ENCODE data around the gene IL20RA.
"Not testable (repeated sequence)": the region's sequence is repeated elsewhere in the genome, so short reads cannot be mapped to it uniquely, and the experiment has no call there.

Gene IL20RA

GRCh38 chr6:137002505-137002904 lies 42.3 kb downstream of the IL20RA start:
- no peak for DNase-seq

GRCh38 chr6:137001977-137002302 lies 42.8 kb downstream of the IL20RA start:
- no peak for DNase-seq

DNA sequence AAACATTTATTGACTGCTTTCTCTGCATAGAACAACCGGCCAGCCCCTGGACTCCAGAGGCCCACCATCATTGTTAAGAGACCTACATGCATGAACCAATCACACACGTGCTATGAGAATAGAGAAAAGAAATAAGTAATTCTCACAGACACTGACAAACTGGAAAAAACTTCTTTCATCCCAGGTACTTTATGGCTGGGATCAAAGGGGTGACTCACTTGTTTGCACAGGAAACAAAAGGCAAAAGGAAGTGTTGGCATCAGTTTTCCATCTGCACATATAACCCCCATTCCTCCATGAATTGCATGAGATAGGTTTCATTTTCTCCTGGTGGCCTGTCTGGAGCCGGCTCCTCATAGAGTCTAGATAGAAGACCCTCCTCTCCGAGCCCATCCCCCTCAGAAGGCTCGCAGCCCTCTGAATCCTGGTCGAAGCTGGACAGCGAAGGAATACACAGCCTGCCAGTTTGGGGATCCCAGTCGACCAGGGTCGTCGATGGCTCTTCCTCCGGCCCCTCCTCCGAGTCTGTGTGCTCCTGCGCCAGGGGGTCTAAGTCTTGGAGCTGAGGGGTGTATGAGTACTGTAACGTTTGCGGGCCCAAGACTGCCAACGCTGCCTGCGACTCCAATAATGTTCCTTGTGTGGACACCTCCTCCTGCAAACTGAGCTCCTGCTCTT lies 43.3 kb downstream of the IL20RA start:
- DNase-seq, result no peak

- DNase-seq, result no peak
Observed at GRCh38 chr6:137000825-137001224, 43.9 kb downstream of the IL20RA start.

DNA sequence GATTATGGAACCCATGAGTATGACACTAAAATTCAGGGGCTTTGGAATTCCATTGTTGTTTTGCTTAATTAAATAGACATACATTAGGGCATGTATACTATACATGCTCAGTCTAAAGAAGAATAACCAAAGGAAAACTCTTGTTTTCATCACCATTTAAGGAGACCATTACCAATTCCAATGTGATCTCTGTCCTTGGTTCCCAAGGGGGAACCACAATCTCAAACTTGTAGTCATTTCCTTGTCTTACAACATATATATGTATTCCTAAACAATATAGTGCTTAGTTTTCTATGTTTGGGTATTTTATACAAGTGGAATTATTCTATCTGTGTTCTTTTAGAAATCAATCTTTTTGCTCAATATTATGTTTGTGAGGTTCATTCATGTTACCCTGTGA lies 49.2 kb downstream of the IL20RA start:
- DNase-seq, result peak in 1 of 3 donors; percentile 15

DNA sequence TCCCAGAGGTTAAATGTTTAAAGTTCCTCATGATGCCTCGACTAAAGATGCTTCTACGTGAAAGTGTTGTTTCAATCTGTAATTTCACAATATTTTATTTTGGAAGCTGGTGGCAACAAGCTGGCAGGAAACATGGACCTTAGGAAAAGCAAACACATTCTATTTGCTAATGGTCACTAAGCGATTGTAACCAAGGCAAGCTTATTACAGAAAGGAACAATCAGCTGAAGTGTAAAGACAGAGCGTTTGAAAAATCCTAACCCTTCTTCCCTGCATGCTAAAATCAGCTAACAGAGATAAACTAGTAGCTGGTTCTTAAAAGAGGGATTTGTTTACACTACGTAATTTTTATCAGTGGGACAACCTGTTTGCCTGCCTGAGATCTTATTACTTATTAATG lies 50.0 kb downstream of the IL20RA start:
- no peak for DNase-seq

DNA sequence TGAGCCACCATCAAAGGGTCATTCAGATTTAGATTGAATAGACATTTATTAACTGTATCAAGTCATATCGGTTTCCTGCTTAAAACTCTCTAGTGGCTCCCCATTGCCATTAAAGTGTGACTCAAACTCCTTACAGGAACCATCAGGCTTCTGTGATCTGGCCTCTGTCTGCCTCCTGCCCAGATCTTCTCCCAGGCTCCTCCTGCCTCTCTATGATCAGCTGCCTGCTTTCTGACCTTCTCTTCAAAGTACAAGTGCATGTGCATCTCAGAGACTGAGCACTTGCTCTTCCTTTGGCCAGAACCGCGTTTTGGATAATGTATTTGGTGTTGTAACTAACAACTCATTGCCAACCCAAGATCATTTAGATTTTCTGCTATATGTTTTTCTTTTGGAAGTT lies 52.7 kb downstream of the IL20RA start:
- DNase-seq, result no peak

DNA sequence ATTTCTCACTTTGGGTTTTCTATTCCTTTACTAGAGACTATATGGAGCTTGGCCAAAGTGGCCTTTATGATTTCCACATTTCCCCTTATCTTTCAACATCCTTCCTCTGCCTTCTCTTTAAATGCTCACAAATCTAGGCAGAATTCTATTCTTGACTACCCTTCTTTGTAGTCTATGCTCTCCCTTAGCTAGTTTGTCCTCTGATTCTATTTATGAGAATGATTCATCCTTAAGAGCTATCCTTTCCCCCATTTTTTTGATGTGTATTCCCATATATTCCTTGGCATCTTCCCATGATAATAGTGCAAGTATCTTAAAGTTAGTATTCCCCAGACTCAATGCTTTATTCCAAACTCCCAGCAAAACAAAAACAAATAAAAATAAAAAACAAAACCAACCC lies 53.1 kb downstream of the IL20RA start:
- DNase-seq, result no peak

GRCh38 chr6:136990754-136991153 lies 54.0 kb downstream of the IL20RA start:
- no peak for DNase-seq

DNA sequence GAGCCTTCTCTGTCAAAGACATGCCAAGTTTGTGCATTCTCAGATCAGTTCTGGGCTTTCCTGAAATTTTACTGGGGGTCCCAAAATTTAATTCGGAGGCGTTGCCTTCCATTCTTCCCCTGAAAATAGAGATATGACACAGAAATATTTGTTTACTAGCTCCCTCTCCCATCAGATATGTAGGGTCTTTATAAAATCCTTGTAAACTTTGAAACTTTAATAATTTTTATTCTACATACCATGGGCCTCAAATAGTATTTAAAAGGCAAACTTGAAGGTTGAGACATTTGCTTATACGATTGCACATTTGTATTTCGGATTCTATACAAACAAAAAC lies 54.6 kb downstream of the IL20RA start:
- DNase-seq, result no peak

DNA sequence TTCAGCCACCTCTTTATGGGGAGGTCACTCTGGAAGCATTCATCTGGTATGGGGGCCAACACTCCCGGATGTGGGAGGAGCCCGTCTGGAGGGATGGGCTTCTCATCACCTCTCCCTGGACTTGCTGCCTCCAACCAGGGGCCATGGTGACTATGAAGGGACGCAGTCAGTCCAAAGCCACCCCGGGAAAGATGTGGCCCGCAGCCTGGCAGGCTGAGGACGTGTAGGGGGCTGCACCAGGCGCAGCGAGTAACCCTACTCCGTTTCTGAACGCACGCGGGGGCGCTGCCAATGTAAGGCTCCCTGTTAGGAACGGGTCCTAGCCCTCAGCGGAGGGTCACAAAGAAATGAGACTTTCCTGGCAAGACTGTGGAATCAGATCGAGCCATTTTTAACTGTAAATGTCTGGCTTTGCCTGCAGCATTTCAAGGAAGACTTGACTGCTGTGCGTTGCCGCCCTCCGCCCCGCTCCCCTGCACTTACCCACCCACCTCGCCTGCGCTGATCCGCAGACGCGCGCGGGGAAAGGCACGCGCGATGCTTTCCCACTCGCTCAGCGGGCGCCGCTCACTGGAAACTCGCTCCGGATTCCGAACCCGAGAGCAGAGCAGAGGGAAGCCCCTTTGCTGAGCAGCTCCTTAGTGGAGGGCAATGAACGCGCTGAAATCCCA lies 55.1 kb downstream of the IL20RA start:
- DNase-seq, result no peak

DNA sequence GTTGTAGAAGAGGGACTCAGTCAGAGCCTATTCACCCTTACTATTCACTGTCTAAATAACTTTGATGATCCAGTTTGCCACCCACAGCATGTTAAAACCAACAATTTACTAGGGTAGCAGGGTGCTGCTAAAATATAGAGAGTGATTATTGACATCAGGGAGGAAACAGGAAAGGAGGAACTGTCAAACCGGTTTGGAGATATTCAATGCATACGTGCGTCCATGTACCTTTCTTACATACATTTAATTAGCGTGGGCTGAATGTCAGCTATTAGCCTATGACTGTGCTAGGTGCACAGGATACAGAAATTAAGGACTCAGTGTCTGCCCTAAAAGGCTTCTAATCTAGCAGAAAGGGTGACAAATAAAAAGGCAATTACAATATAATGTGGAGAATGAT lies 57.2 kb downstream of the IL20RA start:
- no peak for DNase-seq

GRCh38 chr6:136985502-136985901 lies 59.3 kb downstream of the IL20RA start:
- DNase-seq, result no peak

GRCh38 chr6:136984578-136984977 lies 60.2 kb downstream of the IL20RA start:
- DNase-seq, result no peak

DNA sequence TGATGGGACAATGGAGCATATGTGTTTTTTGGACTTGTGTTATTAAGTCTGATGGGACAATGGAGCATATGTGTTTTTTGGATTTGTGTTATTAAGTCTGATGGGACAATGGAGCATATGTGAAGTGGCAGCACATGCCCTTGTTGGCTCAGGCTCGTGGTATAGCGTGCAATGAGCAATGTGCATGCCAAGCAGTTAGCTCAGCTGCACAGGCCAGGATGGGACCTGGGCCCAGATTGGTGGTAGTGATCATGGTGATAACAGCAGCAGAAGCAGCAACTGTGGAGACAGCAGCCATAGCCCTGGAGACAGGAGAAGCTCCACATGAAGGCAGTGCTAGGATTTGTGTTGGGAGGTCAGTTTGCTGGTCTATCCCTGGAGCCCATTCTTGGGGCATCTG lies 61.1 kb downstream of the IL20RA start:
- no peak for DNase-seq

- DNase-seq, result no peak
Observed at GRCh38 chr6:136982928-136983327, 61.8 kb downstream of the IL20RA start.

DNA sequence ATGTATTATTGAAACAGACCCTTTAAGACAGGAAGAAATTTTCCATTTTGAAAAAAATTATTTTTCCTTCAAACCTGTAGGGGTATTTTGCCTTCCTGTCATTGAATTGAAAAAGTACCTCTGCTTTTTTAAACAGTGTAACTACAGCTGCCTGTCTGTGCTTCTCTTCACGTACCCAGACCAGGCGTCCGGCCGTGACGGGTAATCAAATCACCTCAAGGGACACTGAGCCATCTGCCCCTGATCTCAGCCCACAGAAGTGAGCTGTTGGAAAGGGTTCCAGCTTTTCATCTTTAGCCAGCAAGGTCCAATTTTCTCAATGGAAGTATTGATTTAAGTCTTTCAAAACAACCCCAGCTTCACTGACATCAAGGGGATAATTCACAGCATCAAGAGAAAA lies 64.7 kb downstream of the IL20RA start:
- DNase-seq, result no peak

DNA sequence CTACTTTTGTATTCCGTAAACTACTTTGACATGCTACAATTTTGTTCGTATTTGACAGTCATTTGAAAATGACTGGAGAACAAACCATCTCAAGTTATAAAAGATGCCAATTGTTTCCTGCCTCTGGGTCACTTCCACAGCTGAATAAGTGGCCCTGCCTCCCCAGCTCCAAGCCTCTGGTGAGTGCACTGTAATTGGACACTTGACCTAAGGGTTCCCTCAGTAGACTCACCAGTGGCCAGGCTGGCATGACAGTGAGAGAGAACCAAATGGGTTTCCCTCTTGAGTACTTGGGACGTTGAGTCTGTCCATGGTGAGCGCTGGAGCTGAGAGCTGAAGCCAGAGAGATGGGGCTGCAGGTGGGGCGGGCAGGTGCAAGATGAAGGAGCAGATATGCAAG lies 65.6 kb downstream of the IL20RA start:
- no peak for DNase-seq

- DNase-seq, result no peak
Observed at GRCh38 chr6:136977075-136977474, 67.7 kb downstream of the IL20RA start.

- no peak for DNase-seq
Observed at GRCh38 chr6:136975089-136975715, 69.6 kb downstream of the IL20RA start.

- DNase-seq, result not testable (repeated sequence)
Observed at GRCh38 chr6:136973781-136974180, 71.0 kb downstream of the IL20RA start.

DNA sequence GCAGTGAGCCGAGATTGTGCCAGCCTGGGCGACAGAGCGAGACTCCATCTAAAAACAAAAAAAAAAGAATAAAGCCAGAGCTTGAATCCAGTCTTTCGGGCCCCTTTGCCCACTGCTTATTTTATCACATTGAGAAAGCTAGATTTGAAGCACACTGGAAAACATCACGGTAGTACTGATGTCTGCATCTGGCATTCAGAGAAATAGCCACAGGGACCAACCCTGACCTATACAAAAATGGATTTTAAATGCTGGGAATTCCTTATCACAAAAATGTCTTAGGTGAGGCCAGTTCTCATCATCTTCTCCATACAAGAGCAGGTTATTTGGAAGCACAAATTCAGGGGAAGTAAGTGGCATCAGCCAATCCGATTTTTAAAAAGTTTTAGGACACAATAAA lies 73.2 kb downstream of the IL20RA start:
- no peak for DNase-seq

GRCh38 chr6:136969930-136970329 lies 74.8 kb downstream of the IL20RA start:
- DNase-seq, result no peak

DNA sequence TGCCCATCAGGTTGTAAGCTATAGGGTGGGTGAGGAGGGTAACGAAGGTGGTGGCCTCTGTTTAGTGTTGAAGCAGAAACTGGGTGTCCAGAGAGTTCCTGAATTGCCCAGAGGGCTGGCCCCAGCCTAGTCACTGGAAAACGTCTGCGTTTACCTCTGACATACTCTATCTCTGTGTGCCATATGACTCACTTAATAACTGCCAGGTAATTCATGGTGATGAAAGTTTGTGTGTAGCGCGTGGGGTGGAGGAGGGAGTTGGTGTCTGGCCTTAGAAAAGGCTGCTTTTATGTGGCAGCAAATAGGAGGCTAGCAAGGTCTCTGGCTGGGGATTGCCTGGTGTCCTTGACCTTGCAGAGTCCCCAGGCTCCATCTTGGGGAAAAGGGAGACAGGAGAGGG lies 75.3 kb downstream of the IL20RA start:
- DNase-seq, result no peak

GRCh38 chr6:136968837-136969236 lies 75.9 kb downstream of the IL20RA start:
- no peak for DNase-seq
